GM19467 (cell line): ENCODE measurements around the gene WNT11.
A peak's percentile ranks its signal among the peaks of the same experiment; 100 is the strongest.

Experiments
- ATAC-seq: cut with Tn5 transposase; IDR thresholded peaks from one replicate; pipeline ENCODE4 v1.9.1; 2021; ENCODE audit warnings: mild to moderate bottlenecking, moderate library complexity; ENCODE audit not compliant: unreplicated experiment

WNT11 gene

DNA sequence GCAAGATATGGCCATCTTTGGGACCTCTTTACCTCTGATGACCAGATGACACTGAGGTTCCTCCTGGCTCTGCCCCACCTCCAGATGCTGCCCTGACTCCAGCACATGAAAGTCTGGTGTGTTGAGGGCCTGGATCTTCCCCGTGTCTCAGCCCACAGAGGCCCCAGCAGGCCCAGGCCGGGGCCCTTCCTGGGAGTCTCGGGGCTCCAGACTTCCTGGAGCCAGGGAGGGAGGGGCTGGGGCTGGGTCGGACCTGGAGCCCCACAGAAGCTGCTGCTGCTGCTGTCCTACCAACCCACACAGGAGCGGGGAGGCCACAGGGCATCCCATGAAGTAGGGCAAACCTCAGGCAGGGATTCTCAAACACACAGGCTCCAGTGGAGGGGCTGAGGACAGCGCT lies 32.2 kb upstream of the WNT11 start:
- no peak for ATAC-seq

DNA sequence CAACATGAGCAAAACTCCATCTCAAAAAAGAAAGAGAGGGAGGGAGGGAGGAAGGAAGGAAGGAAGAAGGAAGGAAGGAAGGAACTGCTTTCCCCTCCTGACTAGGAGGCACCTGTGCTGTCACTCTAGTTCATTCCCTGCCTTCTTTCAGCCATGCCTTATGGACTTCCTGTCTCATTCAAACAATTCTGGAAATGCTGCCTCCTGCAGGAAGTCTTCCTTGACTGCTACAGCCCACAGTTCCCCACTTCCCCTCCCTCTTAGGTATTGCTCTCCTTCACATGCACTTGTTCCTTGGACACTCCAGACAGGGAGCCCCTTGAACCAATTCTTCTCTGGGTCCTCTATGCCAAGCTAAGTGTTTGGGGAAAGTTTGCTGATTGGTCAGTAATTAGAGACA lies 31.6 kb upstream of the WNT11 start:
- no peak for ATAC-seq

DNA sequence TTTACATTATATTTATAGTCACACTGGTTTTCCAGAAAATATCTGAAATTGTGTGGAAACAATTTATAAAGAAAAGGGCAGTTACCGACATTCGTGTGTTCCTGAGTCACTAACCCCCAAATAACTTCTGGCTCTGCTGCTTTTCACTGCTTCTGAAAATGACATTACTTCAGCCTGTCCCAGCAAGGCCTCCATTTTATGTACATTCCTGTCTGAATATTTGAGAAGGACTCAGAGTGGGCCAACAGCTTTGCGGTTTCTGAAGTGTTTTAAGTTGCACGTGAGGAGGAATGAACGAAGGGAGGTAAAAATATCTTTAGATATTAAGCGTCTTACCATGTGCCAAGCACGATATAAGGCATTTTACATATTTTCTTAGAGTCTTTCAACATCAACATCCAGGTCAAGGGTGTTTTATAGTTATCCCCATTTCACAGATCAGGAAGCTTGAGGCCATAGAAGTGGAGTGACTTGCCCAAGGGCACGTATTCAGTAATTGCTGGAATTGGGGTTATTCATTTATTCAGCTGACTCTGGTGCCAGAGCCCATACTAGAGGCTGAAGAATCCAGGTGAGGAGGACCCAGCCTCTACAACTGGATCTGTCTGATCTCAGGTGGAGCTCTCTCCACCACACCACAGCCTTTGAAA lies 30.8 kb upstream of the WNT11 start:
- no peak for ATAC-seq

DNA sequence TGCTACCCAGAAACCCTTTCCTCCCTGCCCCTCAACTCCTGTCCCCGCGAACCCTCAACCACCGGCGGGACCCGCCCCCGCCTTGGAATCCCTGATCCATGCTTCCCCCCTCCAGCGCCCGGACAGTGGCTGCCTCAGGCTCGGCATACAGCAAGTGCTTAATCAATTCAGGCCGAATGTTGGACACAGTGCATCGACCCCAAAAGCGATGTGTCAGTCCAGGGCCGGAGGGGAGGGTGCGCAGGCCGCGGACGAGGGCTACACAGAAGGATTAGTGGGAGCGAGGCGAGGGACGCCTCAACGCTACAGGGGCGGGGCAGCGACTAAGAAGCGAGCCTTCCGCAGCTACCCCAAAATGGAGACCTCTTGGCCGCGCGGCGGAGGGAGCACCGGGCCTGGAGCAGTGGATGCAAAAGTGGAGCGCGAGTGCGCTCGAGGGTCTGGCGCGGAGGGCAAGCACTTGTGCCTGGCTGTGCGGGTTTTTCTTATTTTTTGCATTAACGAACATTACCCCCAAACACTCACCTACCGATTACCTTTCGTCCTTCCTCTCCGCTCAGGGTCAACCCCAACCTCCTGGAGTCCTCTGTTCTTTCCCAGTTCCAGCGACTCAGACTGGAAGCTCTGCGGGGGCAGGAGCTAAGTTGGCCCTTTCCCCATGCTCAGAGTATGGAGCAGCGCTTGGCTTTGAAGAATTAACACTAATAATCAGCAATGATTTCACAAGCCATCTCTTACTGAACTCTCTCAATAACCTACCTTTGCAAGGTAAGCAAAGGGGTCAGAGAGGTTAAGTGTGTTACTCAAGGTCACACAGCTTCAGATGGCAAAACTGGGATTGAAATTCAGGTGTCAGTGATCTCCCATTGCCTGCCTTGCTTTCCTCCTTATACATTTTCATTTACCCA lies 30.0 kb upstream of the WNT11 start:
- ATAC-seq = no peak

DNA sequence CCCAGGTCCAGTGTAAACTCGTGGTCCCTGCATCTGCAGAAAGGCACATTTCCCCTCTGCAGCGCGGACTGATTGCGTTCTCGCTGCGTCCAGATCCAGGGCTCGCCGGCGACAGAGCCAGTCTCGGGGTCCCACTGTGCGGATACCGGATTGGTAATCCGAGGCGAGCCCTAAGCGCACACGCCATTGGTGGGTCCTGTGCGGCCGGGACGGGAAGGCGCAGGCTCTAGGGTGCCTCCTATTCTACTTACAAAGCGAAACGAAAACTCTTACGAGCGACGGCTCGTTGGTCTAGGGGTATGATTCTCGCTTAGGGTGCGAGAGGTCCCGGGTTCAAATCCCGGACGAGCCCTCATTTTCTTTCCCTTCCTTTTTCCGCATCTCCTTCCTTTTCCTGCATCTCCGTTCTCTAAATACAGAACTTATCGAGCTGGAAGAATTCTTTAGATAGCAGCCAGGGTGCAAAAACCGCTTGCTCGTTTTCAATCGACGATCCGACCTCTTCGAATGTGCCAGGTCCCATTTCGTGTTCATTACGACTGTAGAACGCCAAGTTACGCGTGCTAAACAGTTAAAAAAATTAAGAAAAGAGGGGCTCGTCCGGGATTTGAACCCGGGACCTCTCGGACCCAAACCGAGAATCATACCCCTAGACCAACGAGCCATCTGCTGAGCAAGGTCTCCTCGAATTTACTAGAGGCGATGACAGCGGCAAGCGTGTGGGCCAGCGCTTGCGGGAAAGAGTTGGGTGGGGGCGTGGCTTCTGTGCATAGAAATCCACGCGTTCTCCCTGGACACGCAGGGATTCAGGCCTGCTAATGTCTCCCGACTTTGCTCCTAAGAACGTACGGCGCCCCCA lies 29.2 kb upstream of the WNT11 start:
- peak; percentile 66 for ATAC-seq

DNA sequence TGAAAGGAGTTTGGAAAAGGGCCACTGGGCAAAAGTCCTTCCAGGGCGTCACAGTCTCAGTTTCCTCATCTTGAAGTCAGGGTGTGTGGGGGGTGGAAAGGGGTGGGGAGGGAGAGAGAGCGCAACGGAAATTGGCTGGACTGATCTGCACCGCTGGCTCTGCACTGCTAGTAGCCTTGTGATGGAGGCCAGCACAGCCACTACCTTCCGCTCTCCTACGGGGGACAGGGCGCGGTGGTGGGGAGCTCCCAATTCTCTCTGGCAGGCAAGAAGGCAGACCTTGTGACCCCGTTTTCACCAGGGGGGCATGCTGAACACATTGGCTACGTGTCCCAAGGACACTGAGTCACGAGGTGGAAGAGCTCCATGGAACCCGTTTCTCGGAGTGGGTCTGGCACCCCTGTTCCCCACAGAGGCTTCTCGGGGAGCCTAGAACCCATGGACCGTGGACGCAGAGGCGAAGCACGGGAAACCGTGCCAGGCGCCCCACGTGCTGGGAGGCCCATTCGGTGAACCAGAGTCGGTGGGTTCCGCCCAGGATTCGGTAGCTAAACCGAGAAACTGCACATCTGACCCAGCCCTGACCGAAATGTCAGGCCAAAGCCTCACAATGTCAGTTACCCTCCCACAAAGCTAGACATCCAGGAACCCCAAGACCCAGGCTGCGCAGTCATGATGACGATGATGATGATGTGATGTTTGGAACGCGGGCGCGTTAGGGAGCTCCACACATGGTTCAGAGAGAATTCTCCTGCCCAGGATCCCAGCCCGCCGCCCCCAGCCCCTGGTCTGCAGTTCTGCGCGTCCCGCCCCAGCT lies 28.3 kb upstream of the WNT11 start:
- ATAC-seq = peak; percentile 27

DNA sequence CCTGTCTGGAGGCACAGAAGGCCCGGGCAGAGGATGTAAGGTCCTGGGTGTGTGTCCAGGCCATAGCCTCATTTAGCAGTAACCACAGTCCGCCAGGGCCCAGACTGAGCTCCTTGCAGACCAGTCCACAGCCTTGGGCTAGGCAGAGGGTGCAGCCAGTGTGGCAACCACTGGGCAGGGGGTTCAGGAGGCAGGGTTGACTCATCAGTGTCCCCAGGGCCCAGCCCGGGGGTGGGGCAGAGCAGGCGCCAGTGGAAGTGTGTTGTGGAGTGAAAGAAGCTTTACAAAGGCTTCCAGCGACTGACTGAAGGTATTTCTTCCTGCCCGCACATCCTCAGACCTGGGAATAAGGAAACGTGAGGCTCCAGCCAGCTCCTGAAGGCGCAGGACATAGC lies 27.7 kb upstream of the WNT11 start:
- no peak for ATAC-seq

DNA sequence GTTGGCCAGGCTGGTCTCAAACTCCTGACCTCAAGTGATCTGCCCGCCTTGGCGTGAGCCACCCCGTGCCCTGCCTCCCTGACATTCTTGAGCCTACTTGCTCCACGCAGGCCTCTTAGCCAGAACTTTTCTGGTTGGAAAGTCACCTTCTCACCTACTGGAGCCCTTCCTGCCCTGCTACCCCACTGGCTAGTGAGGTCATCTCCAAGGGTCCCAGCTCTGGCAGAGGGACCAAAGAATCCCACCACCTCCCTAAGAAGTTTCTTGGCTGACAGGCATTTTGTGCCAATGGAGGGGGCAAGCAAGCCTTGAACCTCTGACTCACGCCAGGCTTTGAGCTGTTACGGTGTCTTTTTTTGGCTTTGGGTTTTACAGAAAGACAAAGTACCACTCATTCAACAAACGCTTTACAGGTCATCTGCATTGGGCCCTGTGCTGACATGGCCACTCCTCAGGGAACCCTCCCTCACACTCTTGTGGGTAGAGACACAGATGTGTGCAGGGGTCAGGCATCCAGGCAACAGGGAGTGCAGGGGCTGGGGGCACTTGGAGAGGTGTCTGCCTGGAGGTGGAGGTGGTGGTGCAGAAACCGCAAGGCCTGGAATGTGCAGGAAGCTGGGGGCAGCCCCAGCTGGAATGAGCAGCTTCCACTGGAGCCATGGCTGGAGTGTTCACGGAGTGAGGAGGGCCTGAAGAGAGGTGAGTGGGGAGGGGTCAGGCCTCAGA lies 27.1 kb upstream of the WNT11 start:
- ATAC-seq = no peak

DNA sequence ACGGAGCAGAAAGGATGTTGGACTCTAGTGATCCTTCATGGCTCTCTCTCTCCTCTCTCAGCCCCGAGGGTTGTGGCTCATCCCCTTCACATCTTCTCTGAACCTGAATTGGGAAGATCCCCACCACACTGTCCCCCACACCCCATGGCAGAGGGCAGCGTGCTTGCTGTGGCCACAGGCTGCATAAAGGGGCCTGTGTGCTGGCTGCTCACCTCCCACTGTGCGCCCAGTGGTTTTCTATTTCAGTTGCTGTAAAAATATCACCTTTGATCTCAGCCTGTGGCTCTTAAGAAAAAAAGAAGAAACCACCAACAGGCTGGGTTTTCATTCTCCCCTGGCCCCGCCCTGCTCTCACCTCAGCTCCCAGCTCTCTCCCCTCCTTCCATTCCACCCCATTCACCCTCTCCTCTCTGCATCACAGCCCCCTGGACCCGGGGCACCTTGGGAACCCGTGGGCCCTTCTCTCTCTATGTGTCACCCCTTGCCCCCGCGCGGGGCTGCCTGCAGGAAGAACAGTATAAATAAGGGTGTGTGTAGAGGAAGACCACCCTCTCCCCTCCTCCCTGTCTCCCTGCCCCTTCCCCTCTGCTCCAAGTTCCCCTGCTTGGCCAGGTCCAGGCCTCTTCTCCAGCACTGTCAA lies 25.8 kb upstream of the WNT11 start:
- no peak for ATAC-seq

DNA sequence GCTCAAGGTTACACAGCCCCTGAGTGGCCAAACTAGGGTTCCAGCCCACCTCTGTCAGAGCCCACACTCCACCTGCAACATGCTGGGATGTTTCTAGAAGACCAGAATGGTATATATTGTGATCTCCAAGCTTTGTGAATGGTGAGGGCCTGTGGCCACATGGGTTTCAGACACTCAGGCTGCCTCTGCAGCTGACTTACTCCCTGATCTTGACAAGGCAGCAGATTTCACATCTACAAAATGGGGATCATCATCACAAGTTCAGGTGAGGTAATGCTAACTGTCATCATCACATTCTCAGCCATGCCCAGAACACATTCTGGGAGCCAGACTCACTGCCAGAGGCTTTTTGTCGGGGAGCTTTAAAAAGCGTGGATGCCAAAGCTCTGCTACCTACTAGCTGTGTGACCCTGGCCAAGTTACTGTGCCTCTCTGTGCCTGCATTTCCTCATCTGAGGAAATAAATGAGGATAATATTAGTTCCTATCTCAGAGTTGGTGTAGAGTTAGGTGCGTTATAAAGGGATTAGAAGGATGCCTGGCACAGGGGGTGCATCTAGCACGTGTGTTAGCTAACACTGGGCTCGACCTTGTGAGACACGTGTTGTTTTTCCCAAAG lies 24.9 kb upstream of the WNT11 start:
- no peak for ATAC-seq

DNA sequence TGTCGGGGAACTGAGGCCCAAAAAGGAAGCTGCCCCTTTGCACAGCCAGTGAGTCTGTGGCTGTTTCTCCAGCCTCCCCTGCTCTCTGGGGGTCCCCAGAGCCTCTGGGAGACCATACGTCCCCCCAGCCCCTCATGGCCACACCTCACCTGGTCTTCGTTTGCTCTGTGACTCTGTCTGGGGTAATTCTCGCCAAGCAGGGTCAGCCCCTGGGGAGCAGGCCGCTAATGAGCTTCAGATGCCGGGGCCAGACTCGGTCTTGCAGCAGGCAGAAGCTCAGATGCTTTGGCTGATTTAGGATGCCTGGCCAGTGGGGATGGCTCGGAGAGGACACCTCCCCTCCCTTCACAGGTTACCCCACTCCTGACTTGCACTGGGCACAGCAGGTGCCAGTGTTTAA lies 24.1 kb upstream of the WNT11 start:
- ATAC-seq = no peak

DNA sequence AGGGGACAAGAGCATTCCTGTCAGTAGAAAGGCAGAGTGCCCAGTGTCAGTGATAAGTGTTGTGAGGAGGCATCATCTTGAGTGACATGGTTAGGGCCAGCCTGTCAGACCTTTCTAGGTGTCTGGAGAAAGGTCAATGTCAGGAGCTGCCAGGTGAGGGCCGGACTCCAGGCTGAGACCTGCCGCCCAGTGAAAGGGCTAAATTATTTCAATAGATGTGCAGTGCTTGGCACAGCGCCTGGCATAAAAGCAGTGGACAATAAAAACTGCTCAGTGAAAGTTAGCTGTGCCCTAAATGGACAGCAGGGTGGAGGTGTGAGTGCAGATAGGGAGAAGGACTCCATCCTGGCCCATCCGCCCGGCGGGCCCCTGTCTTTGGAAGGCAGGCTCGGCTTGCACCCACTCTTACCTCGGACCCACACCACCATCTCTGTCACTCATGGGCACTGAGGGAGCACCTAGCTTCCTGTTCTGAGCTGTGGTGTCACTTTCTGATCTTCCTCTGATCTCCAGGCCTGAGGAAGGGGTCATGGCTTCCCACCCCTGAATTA lies 23.5 kb upstream of the WNT11 start:
- no peak for ATAC-seq

DNA sequence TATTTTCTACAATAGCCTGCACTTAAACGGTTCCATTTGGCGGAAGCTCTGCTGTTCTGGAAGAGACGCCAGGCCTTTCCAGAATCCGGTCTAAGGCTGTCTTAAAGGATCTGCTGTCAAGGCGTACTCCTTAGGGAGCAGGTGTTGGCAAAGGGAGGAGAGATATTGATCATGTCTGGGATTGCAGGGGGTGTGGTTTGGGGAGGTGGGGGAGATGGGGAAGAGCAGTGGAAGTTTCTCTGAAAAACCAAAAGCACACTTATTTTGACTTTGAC lies 22.5 kb upstream of the WNT11 start:
- no peak for ATAC-seq

DNA sequence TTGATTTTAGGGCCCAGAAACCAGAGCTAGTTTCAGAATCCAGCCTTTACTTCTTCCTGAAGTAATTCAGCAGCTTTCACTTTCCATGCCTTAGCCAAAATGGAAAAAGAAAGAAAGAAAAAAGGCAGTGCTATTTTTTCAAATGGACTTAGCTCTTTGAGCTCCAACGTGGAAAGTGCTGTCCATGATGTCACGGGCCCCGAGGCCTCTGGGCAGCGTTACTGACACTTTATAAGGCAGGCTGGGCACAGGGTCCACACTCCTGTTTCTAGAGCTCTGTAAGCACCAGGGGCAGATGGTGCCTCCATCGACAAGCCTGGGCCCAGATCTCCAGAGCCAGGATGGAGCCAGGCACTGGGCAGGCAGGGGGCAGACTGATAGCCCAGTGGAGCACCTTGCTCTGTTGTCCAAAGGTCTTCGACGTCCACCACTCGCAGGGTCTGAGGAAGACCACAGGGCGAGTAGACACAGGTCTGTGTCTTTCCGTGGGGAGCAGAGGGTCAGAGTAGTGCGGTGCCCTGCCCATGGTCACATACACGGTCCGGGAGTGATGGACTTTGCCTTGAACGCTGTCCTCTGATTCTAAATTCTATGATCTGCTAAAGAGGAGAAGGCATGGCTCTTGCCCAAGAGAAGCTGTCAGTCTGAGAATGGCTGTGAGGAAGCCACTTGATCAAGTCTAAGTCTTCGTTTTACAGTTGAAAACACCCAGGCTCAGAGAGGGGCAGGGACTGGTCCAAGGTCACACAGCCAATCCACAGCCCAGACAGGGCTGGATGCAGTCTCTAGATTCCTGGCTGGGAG lies 22.0 kb upstream of the WNT11 start:
- no peak for ATAC-seq

DNA sequence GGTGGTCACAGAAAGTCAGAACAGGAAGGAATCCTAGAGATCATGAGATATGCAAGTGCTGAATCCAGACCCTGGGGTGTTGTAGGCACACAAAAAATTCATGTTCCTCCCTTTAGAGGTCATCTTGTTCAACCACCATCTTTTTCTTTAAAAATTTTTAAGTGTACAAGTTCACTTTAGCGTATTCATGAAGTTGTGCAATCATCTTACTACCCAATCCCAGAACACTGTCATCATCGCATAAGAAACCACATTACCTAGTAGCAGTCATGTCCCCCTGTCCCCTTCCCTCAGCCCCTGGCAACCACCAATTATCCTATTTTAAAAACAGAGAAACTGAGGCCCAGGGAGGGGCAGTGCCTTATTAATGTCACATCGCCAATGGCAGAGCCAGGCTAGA lies 20.3 kb upstream of the WNT11 start:
- ATAC-seq = no peak

DNA sequence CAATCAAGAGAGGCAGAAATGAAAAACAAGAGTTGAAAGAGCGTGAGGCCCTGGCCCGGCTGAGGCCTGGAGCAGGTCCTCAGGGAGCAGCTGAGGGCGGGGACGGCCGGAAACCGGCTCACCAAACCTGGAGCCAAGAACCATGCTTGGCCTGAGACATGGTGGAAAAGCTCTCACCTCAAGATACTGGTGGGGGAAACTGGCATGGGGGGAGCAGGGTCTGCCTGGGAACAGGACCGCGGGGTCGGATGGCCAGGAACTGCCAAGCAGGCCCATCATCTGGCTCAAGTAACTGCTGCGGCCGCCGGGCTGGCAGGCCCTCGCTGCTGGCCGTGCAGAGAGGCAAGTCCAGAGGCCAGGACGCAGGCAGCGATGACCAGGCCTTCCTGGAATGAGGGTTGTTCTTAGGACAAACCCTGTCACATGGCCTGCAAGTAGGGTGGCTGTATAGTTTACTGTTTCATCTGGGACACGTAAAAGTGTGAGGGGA lies 18.9 kb upstream of the WNT11 start:
- ATAC-seq = no peak

DNA sequence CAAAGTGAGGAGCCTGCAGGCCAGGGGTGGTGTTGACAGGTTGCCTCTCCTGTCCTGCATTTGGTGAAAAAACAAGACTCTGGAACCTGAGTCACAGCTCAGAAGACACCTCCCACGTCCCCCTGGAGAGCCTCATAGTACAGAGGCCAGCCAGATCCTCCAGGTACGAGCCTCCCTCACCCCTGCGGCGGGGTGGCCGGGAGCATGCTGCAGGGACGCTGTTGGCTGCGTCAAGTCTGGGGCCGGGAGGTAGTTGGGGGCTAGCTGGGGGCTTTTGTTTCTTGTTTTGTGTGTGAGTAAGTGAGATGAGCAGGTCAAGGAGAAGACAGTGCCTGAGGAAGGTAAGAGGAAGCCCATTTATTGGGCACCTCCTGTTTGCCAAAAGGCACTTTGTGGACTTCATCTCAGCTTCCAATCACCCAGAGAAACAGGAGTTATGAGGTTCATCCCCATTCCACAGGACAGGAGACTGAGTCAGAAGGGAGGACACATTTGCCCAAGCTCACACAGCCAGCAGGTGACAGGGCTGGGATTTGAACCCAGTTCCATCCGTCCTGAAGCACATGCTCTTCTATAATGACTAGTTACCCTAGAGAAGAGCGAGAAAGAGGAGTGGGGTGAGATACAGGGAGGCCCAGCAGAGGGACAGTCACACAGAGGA lies 18.3 kb upstream of the WNT11 start:
- ATAC-seq = no peak

DNA sequence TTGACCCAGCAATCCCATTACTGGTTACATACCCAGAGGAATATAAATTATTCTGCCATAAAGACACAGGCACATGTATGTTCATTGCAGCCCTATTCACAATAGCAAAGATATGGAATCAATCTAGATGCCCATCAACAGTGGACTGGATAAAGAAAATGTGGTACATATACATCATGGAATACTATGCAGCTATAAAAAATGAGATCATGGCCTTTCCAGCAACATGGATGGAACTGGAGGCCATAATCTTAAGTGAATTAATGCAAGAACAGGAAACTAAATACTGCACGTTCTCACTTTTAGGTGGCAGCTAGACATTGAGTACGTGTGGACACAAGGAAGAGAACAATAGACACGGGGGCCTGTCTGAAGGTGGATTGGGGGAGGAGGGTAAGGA lies 15.1 kb upstream of the WNT11 start:
- no peak for ATAC-seq
